Measurements from ENCODE around the gene PLA2G1B. TPM values are rescaled to one million over a fixed set of nuclear protein-coding genes. Genes with fewer than 3 reads are reported as not detected.

PLA2G1B gene
- polyA plus RNA-seq, 4 donors, result 0.53 to 19.9 (median 5.2) TPM

DNA sequence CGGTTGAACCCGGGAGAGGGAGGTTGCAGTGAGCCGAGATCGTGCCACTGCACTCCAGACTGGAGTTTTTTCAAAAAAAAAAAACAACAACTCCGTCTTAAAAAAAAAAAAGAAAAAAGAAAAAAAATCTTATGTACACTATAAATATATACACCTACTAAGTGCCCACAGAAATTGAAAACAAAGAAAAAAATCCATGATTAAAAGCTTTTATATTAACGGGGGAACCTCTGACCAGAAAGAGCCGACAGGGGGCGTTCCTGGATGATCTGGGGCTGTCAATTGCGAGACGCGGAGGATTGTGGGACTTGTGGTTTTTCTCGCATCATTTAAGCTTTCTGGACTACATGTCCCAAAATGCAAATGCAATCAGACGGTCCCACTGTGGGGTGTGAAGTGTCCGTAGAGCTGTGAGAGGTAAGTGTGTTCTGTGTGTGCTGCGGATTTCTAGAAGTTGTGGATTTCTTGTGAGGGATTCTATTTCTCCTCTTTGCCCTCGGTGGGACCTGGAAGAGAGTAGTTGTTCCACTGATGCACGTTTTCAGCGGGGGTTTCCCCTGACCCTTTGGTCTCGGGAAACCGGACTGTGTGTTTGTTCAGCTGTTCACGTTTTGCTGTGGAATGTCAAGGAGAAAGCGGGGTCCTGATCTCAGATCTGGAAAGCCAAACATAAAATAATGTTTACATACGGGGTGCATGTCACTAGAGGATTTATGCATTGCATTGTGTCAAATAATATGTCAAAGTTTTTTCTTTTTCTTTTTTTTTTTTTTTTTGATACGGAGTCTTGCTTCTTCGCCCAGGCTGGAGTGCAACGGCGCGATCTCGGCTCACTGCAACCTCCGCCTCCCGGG, 25.4 kb downstream of the PLA2G1B start, which contains the start of gene SIRT4:
TSS of gene SIRT4 (plus strand) at position 360 of the 854 bp plus-strand sequence. CDS start 1,241 bp downstream, outside the sequence.
- Histone ChIP-seq H3K36me3 (ENCODE audit: control insufficient read depth in 3 of 3, insufficient read depth in 2 of 3, low read depth in 1 of 3, low read length in 3 of 3) (peaks cover 0 to 6% (median 0%) of the 10 kb centered on the region in 3 donors), H3K27me3 (ENCODE audit: control insufficient read depth in 3 of 3, insufficient read depth in 3 of 3, low read length in 3 of 3) (no peaks in the 10 kb centered on the region), H3K4me3 (ENCODE audit: low read depth in 1 of 3, low read length in 3 of 3) (peak within 1 kb of the TSS; percentile 32 to 64 (median 51)), H3K4me1 (ENCODE audit: control insufficient read depth in 3 of 3, insufficient read depth in 2 of 3, low read depth in 1 of 3, low read length in 2 of 3) (no peaks in the 10 kb centered on the region), H3K27ac (ENCODE audit: low read depth in 1 of 3, low read length in 2 of 3) (peak within 1 kb of the TSS in 2 of 3 donors; percentile 9 to 67), H3K9me3 (ENCODE audit: control insufficient read depth in 2 of 2, insufficient read depth in 1 of 2, low read depth in 1 of 2, low read length in 1 of 2) (no peaks in the 10 kb centered on the region)
- DNase-seq, result peak; percentile 96 to 97
- 6 to 9% (median 8%) methylated on average over 31 of the region's 31 CpGs for WGBS, 3 donors
- FAIRE-seq, result peak; percentile 67

- no peaks in the 10 kb centered on the region for H3K36me3 ChIP-seq (ENCODE audit: control insufficient read depth in 3 of 3, insufficient read depth in 2 of 3, low read depth in 1 of 3, low read length in 3 of 3)
- FAIRE-seq, result no peak
Observed at GRCh38 chr12:120292661-120293531, 34.7 kb downstream of the PLA2G1B start, which contains the start of gene RNU4-1. Gene RNU4-1 (minus strand): TSS chr12:120293237.

GRCh38 chr12:120292411-120292660, 35.2 kb downstream of the PLA2G1B start:
- WGBS, 3 donors, result 0% methylated on average over 17 of the region's 17 CpGs
- Histone ChIP-seq H3K9me3 (ENCODE audit: control insufficient read depth in 2 of 2, insufficient read depth in 1 of 2, low read depth in 1 of 2, low read length in 1 of 2) (no peaks in the 10 kb centered on the region), H3K4me3 (ENCODE audit: low read depth in 1 of 3, low read length in 3 of 3) (peak overlapping the region; percentile 40 to 48 (median 46)), H3K4me1 (ENCODE audit: control insufficient read depth in 3 of 3, insufficient read depth in 2 of 3, low read depth in 1 of 3, low read length in 2 of 3) (peaks cover 0 to 9% (median 0%) of the 10 kb centered on the region in 3 donors), H3K27ac (ENCODE audit: low read depth in 1 of 3, low read length in 2 of 3) (peak overlapping the region; percentile 97 to 99 (median 97)), H3K27me3 (ENCODE audit: control insufficient read depth in 3 of 3, insufficient read depth in 3 of 3, low read length in 3 of 3) (no peaks in the 10 kb centered on the region), H3K36me3 (ENCODE audit: control insufficient read depth in 3 of 3, insufficient read depth in 2 of 3, low read depth in 1 of 3, low read length in 3 of 3) (no peaks in the 10 kb centered on the region)
- no peak for FAIRE-seq
- no peak for DNase-seq

More at GRCh38 chr12:120292661-120293531, 34.7 kb downstream of the PLA2G1B start, which contains the start of gene RNU4-1:
- Histone ChIP-seq H3K4me3 (ENCODE audit: low read depth in 1 of 3, low read length in 3 of 3) (peak within 1 kb of the TSS; percentile 40 to 48 (median 46)), H3K27ac (ENCODE audit: low read depth in 1 of 3, low read length in 2 of 3) (peak within 1 kb of the TSS; percentile 97 to 99 (median 97)), H3K4me1 (ENCODE audit: control insufficient read depth in 3 of 3, insufficient read depth in 2 of 3, low read depth in 1 of 3, low read length in 2 of 3) (peaks cover 0 to 9% (median 0%) of the 10 kb centered on the region in 3 donors), H3K27me3 (ENCODE audit: control insufficient read depth in 3 of 3, insufficient read depth in 3 of 3, low read length in 3 of 3) (no peaks in the 10 kb centered on the region), H3K9me3 (ENCODE audit: control insufficient read depth in 2 of 2, insufficient read depth in 1 of 2, low read depth in 1 of 2, low read length in 1 of 2) (no peaks in the 10 kb centered on the region)
- WGBS, 3 donors, result 0% methylated on average over 29 of the region's 29 CpGs
- peak; percentile 86 to 90 for DNase-seq

GRCh38 chr12:120290609-120291305, 36.8 kb downstream of the PLA2G1B start:
- WGBS, 3 donors, result 6 to 20% (median 14%) methylated on average over 22 of the region's 22 CpGs
- H3K4me3 ChIP-seq (ENCODE audit: low read depth in 1 of 3, low read length in 3 of 3), result peak overlapping the region in 1 of 3 donors; percentile 30
- no peaks in the 10 kb centered on the region for H3K9me3 ChIP-seq (ENCODE audit: control insufficient read depth in 2 of 2, insufficient read depth in 1 of 2, low read depth in 1 of 2, low read length in 1 of 2)
- DNase-seq (peak; percentile 65 to 70), FAIRE-seq (no peak)
- peaks cover 0 to 9% (median 0%) of the 10 kb centered on the region in 3 donors for H3K4me1 ChIP-seq (ENCODE audit: control insufficient read depth in 3 of 3, insufficient read depth in 2 of 3, low read depth in 1 of 3, low read length in 2 of 3)
- H3K27ac ChIP-seq (ENCODE audit: low read depth in 1 of 3, low read length in 2 of 3), result peak overlapping the region; percentile 75 to 97 (median 87)
- no peaks in the 10 kb centered on the region for H3K36me3 ChIP-seq (ENCODE audit: control insufficient read depth in 3 of 3, insufficient read depth in 2 of 3, low read depth in 1 of 3, low read length in 3 of 3)
- H3K27me3 ChIP-seq (ENCODE audit: control insufficient read depth in 3 of 3, insufficient read depth in 3 of 3, low read length in 3 of 3), result no peaks in the 10 kb centered on the region

GRCh38 chr12:120287491-120287890, 40.1 kb downstream of the PLA2G1B start:
- Histone ChIP-seq H3K4me3 (ENCODE audit: low read depth in 1 of 3, low read length in 3 of 3) (no peak overlapping the region), H3K4me1 (ENCODE audit: control insufficient read depth in 3 of 3, insufficient read depth in 2 of 3, low read depth in 1 of 3, low read length in 2 of 3) (peaks cover 0 to 11% (median 0%) of the 10 kb centered on the region in 3 donors), H3K36me3 (ENCODE audit: control insufficient read depth in 3 of 3, insufficient read depth in 2 of 3, low read depth in 1 of 3, low read length in 3 of 3) (no peaks in the 10 kb centered on the region), H3K27ac (ENCODE audit: low read depth in 1 of 3, low read length in 2 of 3) (no peak overlapping the region), H3K9me3 (ENCODE audit: control insufficient read depth in 2 of 2, insufficient read depth in 1 of 2, low read depth in 1 of 2, low read length in 1 of 2) (no peaks in the 10 kb centered on the region), H3K27me3 (ENCODE audit: control insufficient read depth in 3 of 3, insufficient read depth in 3 of 3, low read length in 3 of 3) (no peaks in the 10 kb centered on the region)
- DNase-seq (no peak), FAIRE-seq (no peak)
- WGBS, 3 donors, result 73 to 82% (median 78%) methylated on average over 12 of the region's 12 CpGs

DNA sequence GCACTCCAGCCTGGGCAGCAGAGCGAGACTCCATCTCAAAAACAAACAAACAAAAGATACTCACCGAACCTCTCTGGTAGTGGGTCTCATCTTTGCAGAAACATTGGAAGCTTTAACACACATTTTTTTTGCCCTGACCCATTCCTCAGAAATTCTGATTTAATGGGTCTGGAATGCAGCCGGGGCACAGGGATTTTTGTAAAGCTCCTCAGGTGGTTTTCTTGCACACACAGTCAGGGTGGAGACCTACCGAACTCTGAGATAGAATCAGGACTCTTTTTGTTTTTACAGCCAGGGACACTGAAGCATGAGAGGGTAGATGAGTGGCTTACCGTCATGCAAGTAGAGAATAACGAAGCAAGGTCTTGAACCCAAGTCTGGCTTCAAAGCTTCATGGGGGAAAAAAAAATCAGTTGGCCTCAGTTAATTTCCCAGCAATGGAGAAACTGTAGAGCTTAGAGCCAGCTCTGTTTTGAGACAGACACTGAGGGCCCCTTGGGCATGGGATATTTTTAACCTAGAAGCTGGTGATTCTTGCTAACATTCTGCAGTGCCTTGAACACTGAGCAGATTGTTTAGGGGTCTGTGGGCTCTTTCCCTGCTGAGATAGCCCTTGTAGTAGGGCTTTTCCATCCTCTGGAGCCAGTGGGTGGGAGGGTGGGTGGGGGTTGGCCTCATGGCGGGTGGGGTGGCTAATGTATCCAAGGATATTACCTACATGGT, 40.6 kb downstream of the PLA2G1B start:
- WGBS, 3 donors, result 59 to 73% (median 70%) methylated on average over 6 to 7 of the region's 7 CpGs
- Histone ChIP-seq H3K27ac (ENCODE audit: low read depth in 1 of 3, low read length in 2 of 3) (no peak overlapping the region), H3K4me3 (ENCODE audit: low read depth in 1 of 3, low read length in 3 of 3) (no peak overlapping the region), H3K9me3 (ENCODE audit: control insufficient read depth in 2 of 2, insufficient read depth in 1 of 2, low read depth in 1 of 2, low read length in 1 of 2) (no peaks in the 10 kb centered on the region), H3K4me1 (ENCODE audit: control insufficient read depth in 3 of 3, insufficient read depth in 2 of 3, low read depth in 1 of 3, low read length in 2 of 3) (peaks cover 0 to 11% (median 0%) of the 10 kb centered on the region in 3 donors), H3K36me3 (ENCODE audit: control insufficient read depth in 3 of 3, insufficient read depth in 2 of 3, low read depth in 1 of 3, low read length in 3 of 3) (no peaks in the 10 kb centered on the region), H3K27me3 (ENCODE audit: control insufficient read depth in 3 of 3, insufficient read depth in 3 of 3, low read length in 3 of 3) (no peaks in the 10 kb centered on the region)
- DNase-seq, result no peak
- no peak for FAIRE-seq

GRCh38 chr12:120284381-120284780, 43.2 kb downstream of the PLA2G1B start:
- DNase-seq (no peak), FAIRE-seq (no peak)
- Histone ChIP-seq H3K4me3 (ENCODE audit: low read depth in 1 of 3, low read length in 3 of 3) (no peak overlapping the region), H3K36me3 (ENCODE audit: control insufficient read depth in 3 of 3, insufficient read depth in 2 of 3, low read depth in 1 of 3, low read length in 3 of 3) (no peaks in the 10 kb centered on the region), H3K9me3 (ENCODE audit: control insufficient read depth in 2 of 2, insufficient read depth in 1 of 2, low read depth in 1 of 2, low read length in 1 of 2) (peaks cover 0 to under 1% of the 10 kb centered on the region in 2 donors), H3K27me3 (ENCODE audit: control insufficient read depth in 3 of 3, insufficient read depth in 3 of 3, low read length in 3 of 3) (no peaks in the 10 kb centered on the region), H3K4me1 (ENCODE audit: control insufficient read depth in 3 of 3, insufficient read depth in 2 of 3, low read depth in 1 of 3, low read length in 2 of 3) (peaks cover 0 to 3% (median 0%) of the 10 kb centered on the region in 3 donors), H3K27ac (ENCODE audit: low read depth in 1 of 3, low read length in 2 of 3) (no peak overlapping the region)
- 69 to 76% (median 75%) methylated on average over 3 of the region's 3 CpGs for WGBS, 3 donors
